Rectal smooth muscle tissue (tissue), 1 donor: ENCODE data around the gene DTNA.
"Not testable (repeated sequence)": the region's sequence is repeated elsewhere in the genome, so short reads cannot be mapped to it uniquely, and the experiment has no call there.

ENCODE experiments used
- H3K27ac ChIP-seq: one replicate; pipeline ENCODE4 v1.7.0; 2013; ENCODE audit warnings: low read depth, low read length, inconsistent platforms
- H3K27me3 ChIP-seq: one replicate; pipeline ENCODE4 v1.7.0; 2013; ENCODE audit warnings: low read length; ENCODE audit not compliant: control insufficient read depth, insufficient read depth
- H3K36me3 ChIP-seq: one replicate; pipeline ENCODE4 v1.7.0; 2013; ENCODE audit warnings: low read length; ENCODE audit not compliant: control insufficient read depth, insufficient read depth
- H3K4me1 ChIP-seq: one replicate; pipeline ENCODE4 v1.7.0; 2013; ENCODE audit warnings: low read length; ENCODE audit not compliant: control insufficient read depth, insufficient read depth
- H3K4me3 ChIP-seq: one replicate; pipeline ENCODE4 v1.7.0; 2013; ENCODE audit warnings: low read length
- H3K9ac ChIP-seq: one replicate; pipeline ENCODE4 v1.7.0; 2013; ENCODE audit warnings: low read length

DTNA gene

DNA sequence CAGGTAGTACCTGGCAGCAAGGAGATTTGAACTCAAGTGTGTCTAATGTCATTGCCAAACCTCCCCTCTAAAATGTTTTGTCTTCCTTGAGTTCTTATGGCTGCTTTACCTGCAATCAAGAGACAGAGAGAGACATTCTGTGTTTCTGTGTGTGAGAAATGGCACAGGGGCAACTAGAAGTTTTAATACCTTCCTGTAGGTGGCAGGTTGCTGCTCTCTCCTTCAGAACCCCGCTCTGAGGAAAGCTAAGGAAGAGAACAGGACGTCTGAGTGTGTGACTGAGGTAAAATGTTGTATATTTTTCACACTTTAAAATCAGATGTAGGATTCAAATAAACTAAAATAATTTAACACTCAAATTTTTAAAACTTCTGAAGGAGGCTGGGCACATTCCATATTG lies 19.2 kb downstream of the DTNA start:
- Histone ChIP-seq H3K27ac (peak overlapping the region; percentile 6), H3K4me3 (no peak overlapping the region), H3K27me3 (no peaks in the 10 kb centered on the region), H3K4me1 (peaks cover 10% of the 10 kb centered on the region), H3K36me3 (no peaks in the 10 kb centered on the region), H3K9ac (no peak overlapping the region)

DNA sequence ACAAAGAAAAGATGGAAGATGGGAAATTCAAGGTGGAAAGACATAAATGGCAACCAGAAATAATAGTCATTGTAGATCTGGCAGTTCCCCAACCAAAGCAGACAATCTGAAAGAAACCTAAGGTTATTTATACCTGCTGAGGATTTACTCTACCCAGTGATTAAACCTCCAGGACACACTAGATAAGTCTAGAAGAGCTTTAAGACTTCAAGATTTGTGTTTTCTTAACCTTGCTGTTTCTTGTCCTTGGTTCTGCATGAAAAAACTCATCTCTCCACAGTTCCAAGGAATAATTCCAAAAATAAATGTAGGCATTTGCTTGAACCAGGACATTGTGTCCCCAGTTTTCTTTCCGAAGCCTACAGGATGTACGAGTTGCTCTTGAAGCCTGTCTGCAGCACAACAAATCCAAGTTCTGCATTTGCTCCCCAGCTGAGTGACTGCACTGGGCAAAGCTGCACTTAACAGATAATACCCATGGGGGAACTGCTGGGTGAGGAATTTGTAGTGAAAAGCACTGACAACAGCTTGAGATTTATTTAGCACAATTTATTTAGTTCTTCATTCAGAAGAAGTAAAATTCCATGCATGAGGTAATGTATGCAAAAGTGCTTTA lies 19.8 kb downstream of the DTNA start:
- peaks cover 10% of the 10 kb centered on the region for H3K4me1 ChIP-seq
- H3K27ac ChIP-seq = peak overlapping the region; percentile 48
- H3K4me3 ChIP-seq = no peak overlapping the region
- H3K27me3 ChIP-seq = no peaks in the 10 kb centered on the region
- H3K36me3 ChIP-seq = no peaks in the 10 kb centered on the region
- no peak overlapping the region for H3K9ac ChIP-seq

DNA sequence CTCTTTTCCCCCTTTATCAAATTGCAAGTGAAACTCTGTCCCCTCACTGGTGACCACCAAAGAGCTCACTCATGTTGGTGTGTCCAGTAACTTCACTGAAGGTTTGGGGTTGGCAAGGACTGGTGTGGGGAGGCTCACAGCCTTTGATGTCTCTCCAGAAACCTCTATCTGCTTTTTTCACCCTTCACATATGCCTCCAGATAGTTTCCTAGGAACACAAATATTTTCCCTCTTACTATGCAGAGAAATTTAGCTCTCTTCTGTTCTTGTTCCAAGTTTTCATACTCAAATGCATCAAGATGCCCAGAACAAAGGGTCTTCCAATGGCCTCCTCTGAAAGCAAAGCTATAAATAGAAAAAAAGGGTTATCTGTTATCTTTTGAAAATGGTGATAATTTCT lies 20.7 kb downstream of the DTNA start:
- Histone ChIP-seq H3K4me1 (peaks cover 10% of the 10 kb centered on the region), H3K36me3 (no peaks in the 10 kb centered on the region), H3K9ac (no peak overlapping the region), H3K4me3 (no peak overlapping the region), H3K27ac (peak overlapping the region; percentile 48), H3K27me3 (no peaks in the 10 kb centered on the region)

DNA sequence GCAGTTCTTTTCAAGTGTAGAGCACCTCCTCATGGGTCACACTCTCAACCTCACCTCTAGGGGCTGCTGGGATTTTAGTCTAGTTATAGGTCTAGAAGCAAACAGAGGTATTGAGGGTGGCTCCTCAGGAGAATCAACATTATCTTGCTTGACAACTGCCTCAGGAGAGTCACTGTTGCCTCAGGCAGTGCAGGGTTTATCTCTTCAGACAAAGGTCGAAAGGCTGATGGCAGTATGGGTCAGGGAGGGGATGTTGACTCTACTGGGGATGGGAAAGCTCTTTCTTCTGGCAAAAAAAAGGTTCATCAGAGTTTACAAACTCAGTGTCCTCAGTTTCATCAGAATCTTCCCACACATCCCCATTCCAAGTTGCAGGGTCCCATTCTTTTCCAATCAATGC lies 24.0 kb downstream of the DTNA start:
- no peak overlapping the region for H3K27ac ChIP-seq

DNA sequence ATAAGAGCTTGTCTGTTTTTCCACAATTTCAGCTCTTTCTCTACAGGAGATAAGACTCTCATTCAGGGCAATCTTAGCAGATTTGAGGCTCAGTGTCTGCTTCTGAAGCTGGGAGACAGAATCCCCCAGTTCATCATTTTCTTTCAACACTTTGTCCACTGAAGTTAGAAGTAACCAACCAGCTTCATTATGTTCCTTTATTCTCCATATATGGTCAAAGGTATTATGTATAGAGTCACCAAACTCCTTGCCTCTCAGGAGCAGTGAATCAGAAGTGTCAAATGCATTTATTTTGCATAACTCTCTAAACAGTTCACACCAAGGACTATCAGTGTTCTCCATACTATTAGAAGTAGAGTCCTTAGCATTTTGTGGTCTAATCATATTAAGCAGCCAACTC lies 24.4 kb downstream of the DTNA start:
- H3K36me3 ChIP-seq, H3K4me3 ChIP-seq, H3K27ac ChIP-seq, H3K9ac ChIP-seq, H3K27me3 ChIP-seq: not testable (repeated sequence)
- peaks cover 21% of the 10 kb centered on the region for H3K4me1 ChIP-seq

More for the DNA sequence above, 24.0 kb downstream of the DTNA start:
- no peaks in the 10 kb centered on the region for H3K36me3 ChIP-seq
- H3K27me3 ChIP-seq = no peaks in the 10 kb centered on the region
- no peak overlapping the region for H3K4me3 ChIP-seq
- H3K9ac ChIP-seq = no peak overlapping the region
- peaks cover 20% of the 10 kb centered on the region for H3K4me1 ChIP-seq

DNA sequence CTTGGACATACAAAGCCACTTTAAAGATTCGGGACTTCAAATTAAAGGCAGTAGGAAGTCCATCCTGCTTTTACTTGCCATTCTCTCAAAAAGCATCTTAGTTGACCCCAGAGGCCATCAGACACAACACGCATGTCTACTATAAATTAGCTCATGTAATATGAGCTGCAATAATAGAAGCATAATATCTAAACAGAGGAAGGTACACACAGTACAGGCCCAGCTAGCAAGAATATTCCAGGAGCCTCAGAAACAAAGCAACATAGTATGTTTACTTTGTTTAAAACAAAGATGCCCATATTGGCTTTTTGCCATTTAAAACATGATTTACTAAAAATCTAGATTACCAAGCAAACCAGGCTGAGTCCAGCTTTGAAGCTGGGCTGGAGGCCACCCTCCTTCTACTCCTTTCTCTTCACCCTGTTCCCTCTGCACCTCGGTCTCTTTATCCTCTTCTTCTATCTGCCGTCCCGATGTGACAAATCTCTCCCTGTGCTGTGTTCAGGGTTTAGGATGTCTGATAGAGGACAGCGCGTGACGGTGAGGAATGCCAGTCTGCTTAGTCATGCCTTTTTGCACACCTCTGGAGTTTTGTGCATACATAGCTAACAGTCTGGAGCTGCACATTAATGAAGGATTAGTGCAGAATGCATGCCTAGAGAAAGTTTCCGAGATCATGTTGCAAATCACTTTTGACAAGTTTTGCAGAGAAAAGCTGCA lies 28.2 kb downstream of the DTNA start:
- Histone ChIP-seq H3K27ac (no peak overlapping the region), H3K36me3 (no peaks in the 10 kb centered on the region), H3K4me1 (peaks cover 20% of the 10 kb centered on the region), H3K9ac (no peak overlapping the region), H3K27me3 (no peaks in the 10 kb centered on the region), H3K4me3 (no peak overlapping the region)

DNA sequence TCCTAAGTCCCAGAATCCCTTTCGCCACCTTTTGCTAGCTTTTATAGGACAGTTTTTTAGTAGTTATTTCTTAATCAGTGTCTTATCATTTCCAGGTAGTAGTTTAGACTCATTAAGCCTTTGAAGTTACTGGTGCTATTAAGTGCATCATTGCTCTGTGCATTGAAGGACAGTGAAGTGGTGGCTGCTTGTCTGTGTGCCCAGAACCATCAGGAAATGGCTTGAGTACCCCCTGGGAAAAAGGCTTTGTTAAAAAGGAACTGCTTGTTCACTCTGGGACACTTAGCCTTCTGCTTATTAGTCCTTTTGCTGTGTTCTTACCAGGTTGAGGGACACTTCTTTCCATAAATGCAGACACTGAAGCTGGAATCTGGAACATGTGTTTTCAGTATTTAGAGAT lies 30.0 kb downstream of the DTNA start:
- H3K27ac ChIP-seq = no peak overlapping the region
- no peak overlapping the region for H3K4me3 ChIP-seq
- H3K4me1 ChIP-seq = peaks cover 20% of the 10 kb centered on the region
- H3K27me3 ChIP-seq = no peaks in the 10 kb centered on the region
- no peak overlapping the region for H3K9ac ChIP-seq
- H3K36me3 ChIP-seq = no peaks in the 10 kb centered on the region

DNA sequence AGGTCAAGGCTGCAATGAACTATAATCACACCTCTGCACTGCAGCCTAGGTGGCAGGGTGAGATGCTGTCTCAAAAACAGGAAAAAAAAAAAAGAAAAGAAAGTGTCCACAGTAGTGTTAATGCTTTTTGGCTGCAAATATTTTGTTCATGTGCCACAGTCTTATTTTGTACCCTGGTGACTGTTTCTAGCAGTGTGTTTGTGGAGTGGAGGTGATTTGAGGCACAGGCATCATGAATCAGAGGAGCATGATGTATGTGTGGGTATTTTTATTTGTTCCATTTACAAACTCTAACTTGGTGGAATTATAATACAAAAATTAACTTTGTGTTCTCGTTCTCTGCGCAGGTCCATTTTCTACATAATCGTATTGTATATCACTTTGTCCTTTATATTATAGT lies 30.6 kb downstream of the DTNA start:
- no peak overlapping the region for H3K9ac ChIP-seq
- peaks cover 20% of the 10 kb centered on the region for H3K4me1 ChIP-seq
- H3K4me3 ChIP-seq = no peak overlapping the region
- no peak overlapping the region for H3K27ac ChIP-seq
- no peaks in the 10 kb centered on the region for H3K36me3 ChIP-seq
- H3K27me3 ChIP-seq = no peaks in the 10 kb centered on the region

DNA sequence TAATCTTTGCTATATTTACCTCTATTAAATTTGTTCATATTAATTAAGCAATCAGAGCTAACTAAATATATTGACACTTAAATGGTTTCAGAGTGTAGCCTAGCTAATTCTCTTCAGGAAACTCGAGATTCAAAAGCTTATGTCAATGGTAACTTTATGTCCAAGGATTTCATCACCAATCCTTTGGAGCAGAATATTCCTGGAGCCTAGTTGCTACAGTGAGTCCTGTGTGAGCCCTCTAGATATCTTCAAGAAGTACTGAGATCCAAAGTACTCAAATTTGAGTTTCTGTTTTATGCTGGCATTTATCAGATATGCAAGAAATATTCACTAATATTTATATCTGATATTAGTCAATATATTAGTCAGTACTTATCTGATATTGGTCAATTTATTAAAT lies 31.3 kb downstream of the DTNA start:
- Histone ChIP-seq H3K36me3 (no peaks in the 10 kb centered on the region), H3K9ac (no peak overlapping the region), H3K27ac (no peak overlapping the region), H3K27me3 (no peaks in the 10 kb centered on the region), H3K4me1 (peaks cover 20% of the 10 kb centered on the region), H3K4me3 (no peak overlapping the region)

DNA sequence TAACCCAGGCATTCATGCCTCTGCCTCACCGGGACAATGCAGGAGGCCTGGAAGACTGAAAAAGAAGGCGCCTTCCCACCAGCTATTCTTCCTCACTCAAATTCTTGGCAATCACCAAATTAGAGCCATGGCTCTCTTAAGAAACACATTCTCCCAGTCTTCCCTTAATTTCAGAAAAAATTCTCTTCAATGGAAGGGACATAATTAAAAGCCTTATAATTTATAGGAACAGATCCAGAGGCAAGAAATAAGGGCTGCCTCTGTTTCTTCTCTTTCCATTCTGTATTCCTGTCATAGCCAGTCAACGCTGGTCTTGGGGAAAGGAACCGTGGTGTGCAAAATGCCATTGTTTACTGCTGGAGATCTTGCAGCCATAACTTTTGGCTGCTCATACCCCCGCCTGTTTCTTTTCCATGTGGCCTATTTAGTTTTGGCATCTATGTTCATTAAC lies 32.8 kb downstream of the DTNA start:
- no peaks in the 10 kb centered on the region for H3K36me3 ChIP-seq
- no peaks in the 10 kb centered on the region for H3K27me3 ChIP-seq
- H3K4me3 ChIP-seq = no peak overlapping the region
- H3K9ac ChIP-seq = no peak overlapping the region
- H3K4me1 ChIP-seq = peaks cover 19% of the 10 kb centered on the region
- peak overlapping the region; percentile 48 for H3K27ac ChIP-seq

DNA sequence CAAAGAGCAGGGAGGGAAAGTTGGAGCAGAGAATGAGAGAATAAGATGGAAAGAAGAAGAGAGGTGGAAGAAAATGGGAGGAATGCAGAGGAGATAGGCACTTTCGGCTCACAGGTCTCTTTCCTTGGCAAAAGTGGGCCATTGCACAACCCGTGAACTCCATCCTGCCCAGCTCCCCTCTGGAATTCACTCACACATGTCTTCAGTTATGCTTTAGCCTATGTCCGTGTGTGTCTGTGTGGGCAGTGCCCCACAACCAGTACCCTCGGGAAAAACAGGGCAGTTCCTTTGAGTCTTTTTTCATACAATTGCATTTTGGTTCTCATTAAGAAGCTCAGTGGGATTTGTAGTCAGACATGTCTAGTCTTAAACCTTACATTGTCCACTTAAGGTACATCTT lies 34.5 kb downstream of the DTNA start:
- Histone ChIP-seq H3K4me3 (no peak overlapping the region), H3K27ac (no peak overlapping the region), H3K9ac (no peak overlapping the region), H3K36me3 (no peaks in the 10 kb centered on the region), H3K27me3 (no peaks in the 10 kb centered on the region), H3K4me1 (peaks cover 8% of the 10 kb centered on the region)

DNA sequence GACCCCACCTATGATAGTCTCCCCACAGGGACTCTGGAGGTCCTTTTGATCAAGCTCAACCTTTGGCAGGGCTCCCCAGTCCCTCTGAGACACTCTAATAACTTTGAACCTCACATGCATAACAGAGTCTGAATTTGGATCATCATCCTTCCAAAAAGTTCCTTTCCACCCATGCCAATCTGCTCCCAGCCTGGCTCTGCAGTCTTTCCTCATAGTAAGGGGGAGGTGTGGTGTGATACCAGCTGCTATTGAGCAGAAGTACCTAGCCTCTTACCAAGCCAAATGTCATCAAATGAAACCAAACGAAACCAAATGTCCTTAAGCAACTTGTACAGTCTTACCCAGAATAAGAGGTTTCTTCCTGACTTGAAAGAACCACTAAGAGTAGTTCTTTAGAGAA lies 36.5 kb downstream of the DTNA start:
- Histone ChIP-seq H3K27me3 (no peaks in the 10 kb centered on the region), H3K36me3 (no peaks in the 10 kb centered on the region), H3K27ac (no peak overlapping the region), H3K9ac (no peak overlapping the region), H3K4me1 (peaks cover 10% of the 10 kb centered on the region), H3K4me3 (no peak overlapping the region)

DNA sequence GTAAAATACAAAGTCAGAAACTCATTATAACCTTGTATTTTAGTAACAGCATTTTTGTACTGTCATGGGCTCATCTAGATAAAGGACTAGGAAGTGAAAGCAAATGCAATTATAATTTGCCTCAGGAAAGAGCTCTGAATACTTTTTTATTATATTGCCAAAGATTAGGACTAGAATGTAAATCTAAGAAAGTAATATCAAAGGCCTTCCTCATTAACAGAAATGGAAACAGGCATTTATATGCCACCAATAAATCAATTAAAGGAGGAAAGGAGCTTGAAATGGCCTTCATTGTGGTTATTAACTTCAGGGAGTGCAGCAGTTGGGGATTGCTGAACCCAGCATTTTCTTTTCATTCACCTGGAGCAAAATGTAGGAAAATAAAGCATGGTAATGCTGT lies 39.6 kb downstream of the DTNA start:
- no peaks in the 10 kb centered on the region for H3K27me3 ChIP-seq
- H3K27ac ChIP-seq = peak overlapping the region; percentile 43
- H3K4me3 ChIP-seq = no peak overlapping the region
- no peaks in the 10 kb centered on the region for H3K36me3 ChIP-seq
- H3K4me1 ChIP-seq = peaks cover 3% of the 10 kb centered on the region
- no peak overlapping the region for H3K9ac ChIP-seq
